ENCODE measurements around the gene CNIH4.
"Not testable (repeated sequence)": the region's sequence is repeated elsewhere in the genome, so short reads cannot be mapped to it uniquely, and the experiment has no call there.

Gene CNIH4

DNA sequence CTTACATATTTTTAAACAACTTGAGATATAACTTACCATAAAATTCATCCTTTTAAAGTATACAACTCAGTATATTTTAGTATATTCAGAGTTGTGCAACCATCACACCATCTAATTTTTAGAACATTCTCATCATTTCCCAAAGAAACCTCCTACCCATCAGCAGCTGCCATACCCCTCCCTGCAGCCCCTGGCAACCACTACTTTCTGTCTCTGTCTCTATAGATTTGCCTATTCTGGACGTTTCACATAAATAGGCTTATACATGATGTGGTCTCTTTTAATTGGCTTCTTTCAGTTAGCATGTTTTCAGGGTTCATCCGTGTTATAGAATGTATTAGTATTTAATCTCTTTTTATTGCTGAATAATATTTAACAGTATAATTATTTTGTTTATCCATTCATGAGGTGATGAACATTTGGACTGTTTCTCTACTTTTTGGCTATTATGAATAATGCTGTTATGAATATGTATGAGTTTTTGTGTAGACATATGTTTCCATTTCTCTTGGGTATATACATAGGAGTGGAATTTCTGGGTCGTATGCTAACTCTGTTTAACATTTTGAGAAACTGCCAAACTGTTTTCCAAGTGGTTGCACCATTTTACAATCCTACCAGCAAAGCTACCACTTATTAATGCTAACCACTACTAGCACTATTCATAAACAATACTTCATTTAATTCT is 48.4 kb downstream of the CNIH4 start:
- no peak for DNase-seq

DNA sequence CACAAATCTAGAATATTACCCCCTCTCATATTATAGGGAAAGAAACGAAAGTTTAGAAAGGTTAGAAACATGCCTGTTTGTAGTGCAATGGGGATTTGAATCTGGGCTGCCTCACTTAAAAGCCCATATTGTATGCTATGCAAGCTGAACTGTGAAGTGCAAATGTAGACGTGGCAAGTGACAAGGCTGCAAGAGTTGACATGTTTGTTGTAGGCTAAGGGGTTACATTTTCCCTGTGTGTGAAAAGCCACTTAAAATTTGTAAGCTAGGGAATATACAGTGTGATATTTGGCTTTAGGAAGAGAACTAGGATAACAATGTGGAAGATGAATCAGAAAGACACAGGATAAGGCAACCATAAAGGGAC is 48.9 kb downstream of the CNIH4 start:
- DNase-seq: no peak

DNA sequence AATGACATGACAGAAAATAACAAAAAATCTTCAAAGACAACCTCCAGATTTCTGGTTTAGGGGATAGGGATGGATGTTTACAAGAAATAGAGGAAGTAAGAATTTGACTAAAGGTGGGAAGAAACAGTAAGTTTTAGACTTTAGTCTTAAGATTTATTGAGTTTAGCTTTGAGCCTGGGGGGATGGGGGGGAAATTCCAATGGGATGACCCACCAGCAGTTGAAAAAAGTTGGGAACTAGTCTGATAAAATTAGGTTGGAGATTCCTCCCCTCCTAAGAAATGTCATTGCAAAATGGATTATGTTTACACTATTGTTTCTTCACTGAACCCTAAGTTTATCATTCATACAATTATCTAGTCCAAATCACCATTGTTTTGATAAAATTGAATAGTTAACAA is 49.5 kb downstream of the CNIH4 start:
- DNase-seq: no peak

DNA sequence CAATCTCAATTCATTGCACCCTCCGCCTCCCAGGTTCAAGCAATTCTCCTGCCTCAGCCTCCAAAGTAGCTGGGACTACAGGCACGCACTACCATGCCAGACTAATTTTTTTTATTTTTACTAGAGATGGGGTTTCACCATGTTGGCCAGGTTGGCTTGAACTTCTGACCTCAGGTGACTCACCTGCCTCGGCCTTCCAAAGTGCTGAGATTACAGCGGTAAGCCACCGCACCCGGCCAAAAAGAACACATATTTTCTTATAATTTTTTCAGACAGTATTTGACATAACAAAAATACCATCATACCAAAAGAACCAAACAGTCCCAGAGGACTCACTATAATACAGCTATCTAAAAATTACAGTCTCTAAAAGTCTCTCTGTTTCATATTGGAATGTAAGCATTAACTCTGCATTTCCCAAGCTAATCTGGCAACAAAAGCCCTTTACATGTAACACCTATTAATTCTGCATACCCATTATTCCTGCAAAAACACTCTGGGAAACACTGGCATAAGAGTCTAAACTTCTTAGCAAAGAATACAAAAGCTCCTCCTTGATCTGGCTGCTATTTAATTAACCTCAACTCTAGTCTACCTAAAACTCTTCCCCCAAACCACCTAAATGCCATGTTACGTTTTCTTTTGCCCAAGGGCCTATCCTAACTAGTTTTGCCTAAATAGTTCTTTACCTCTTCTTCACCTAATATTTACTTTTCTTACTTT is 51.1 kb downstream of the CNIH4 start:
- DNase-seq: no peak

DNA sequence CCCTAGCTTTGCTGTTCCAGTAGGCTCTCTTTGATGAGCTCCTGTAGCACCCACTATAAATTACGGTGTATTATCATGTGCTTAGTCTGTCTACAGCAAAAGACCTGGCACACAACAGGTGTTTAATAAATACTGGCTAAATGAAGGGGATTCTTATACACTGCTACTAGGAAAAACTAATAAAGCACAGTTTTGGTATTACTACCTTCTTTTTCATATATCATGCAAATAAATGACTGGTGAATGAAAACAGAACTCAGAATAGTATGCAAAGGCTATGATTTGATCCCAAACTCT is 51.6 kb downstream of the CNIH4 start:
- no peak for DNase-seq

DNA sequence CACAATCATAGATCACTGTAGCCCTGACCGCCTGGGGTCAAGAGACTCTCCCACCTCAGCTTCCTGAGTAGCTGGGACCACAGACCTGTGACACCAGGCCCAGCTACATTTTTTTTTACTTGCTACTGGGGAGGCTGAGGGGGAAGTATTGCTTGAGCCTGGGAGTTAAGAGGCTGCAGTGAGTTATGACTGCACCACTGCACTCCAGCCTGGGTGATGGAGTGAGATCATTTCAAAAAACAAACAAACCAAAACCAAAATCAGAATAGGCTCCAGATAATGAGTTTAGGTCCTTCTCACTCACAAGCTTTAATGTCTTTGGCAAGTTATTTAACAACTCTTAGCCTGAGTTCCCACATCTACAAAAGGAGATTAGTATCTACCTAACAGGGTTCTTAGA is 55.1 kb downstream of the CNIH4 start:
- no peak for DNase-seq

DNA sequence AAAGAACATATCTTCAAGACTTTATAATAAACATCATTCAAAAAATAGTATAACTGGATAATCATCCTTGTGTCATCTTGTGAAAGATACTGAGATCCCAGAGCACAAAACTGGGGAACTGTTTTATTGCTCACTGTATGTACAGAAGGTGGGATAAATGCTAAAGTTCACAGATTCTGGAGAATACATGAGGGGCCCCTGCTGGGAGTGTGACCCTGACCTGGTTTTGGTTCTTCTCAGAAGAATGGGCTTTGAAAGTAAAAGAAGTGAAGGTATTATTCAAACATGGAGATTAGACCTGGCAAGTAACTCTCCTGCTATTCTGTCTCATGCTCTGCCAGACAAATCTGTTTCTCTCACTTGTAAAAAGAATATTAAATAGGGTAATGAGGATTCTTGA is 63.4 kb downstream of the CNIH4 start:
- DNase-seq: no peak

DNA sequence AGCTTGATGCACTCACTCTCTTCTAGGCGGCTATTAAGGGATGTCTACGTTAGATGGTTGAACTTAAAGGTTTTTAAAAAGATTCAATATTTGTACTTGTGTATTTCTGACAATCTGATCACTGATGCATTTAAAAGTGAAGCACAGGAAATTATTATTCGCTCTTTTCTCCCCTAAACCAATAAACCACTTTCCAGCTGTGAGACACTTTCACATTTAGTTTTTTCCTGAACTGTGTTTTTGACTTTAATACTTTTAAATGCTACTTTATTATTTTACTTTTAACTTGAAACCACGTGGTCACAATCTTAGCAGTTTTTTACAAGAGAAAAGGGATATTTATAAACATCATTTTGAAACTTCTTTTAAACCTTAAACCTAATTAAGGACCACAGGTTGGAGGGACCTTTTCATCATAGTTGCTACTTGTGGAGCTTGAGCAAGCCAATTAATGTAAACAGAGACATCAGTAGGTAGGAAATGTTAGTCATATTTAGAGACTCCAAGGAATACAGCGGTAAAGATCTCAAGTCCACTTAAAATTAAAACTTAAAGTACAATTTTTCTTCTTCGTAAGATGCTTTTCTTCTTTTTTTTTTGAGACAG is 68.7 kb downstream of the CNIH4 start:
- DNase-seq: no peak

DNA sequence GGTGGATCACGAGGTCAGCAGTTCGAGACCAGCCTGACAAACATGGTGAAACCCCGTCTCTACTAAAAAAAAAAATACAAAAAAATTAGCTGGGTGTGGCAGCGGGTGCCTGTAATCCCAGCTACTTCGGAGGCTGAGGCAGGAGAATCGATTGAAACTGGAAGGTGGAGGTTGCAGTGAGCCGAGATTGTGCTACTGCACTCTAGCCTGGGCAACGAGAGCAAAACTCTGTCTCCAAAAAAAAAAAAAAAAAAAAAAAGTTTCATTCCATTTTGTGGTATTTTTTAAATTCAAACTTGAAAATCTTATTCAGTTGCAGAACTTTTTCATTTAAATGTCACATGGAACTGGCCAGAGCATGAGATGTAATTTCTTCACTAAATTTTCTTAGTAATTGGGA is 70.2 kb downstream of the CNIH4 start:
- DNase-seq: not testable (repeated sequence)

DNA sequence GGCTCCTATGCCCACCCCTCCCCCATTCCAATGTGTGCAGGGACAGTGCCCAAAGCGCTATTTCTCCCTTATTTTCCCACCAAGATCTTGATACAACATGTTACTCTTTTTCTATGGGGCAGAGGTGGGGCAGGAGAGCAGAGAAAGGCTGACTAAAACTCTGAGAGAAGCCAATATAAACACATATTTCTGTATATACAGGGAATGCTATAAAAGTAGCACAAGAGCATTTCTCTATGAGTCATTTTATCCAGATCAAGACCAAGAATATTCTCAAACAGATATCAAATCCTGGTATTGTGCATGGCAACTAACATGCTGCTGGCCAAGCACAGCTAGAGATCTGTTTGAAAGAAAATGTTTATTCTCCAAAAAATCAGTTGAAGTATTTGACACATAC is 70.7 kb downstream of the CNIH4 start:
- DNase-seq: no peak

DNA sequence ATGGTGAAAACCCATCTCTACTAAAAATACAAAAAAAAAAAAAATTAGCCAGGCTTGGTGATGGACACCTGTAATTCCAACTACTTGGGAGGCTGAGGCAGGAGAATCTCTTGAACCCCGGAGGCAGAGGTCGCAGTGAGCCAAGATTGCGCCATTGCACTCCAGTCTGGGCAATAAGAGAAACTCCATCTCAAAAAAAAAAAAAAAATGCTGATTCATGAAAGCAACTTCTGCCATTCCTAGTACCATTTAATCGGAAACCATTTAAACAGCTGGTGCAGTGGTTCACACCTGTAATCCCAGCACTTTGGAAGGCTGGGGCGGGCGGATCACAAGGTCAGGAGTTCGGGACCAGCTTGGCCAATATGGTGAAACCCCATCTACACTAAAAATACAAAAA is 72.0 kb downstream of the CNIH4 start:
- not testable (repeated sequence) for DNase-seq

All from GDM1 (cell line).